PFSK-1 (cell line): ENCODE results near the gene CTAGE1.

Experiments used
- FOXP2 ChIP-seq: optimal IDR thresholded peaks from 2 replicates; pipeline ENCODE3; 2011; ENCODE audit warnings: borderline replicate concordance, control low read depth, inconsistent platforms; ENCODE audit not compliant: insufficient read depth; ENCODE audit errors: extremely low read length, extremely low read depth
- POLR2AphosphoS5 ChIP-seq: IDR thresholded peaks from 2 replicates; pipeline ENCODE4 v1.6.1; 2012; ENCODE audit warnings: low read depth, mild to moderate bottlenecking, control low read depth, low read length, moderate library complexity
- SIN3A ChIP-seq: IDR thresholded peaks from 2 replicates; pipeline ENCODE4 v1.6.1; 2012; ENCODE audit warnings: mild to moderate bottlenecking, low read length, moderate library complexity, borderline replicate concordance; ENCODE audit not compliant: insufficient read depth
- TAF1 ChIP-seq: IDR thresholded peaks from 2 replicates; pipeline ENCODE4 v1.6.1; 2012; ENCODE audit warnings: low read length, control low read depth, borderline replicate concordance; ENCODE audit not compliant: insufficient read depth
- TF ChIP-seq, protein P1 (sequence below), 2 experiments: IDR thresholded peaks; 2 replicates each; pipeline versions ENCODE4 v1.6.1 to v1.8.0; 2011 to 2012; ENCODE audit warnings: low read depth in 2 of 2, low read length in 2 of 2, control low read depth in 1 of 2, inconsistent platforms in 1 of 2, mild to moderate bottlenecking in 1 of 2, moderate library complexity in 1 of 2; ENCODE audit not compliant: insufficient read depth in 1 of 2

Gene CTAGE1

GRCh38 chr18:22405142-22405541 lies 12.6 kb downstream of the CTAGE1 start:
- TF ChIP-seq TAF1 (no peak), POLR2AphosphoS5 (no peak), FOXP2 (no peak), SIN3A (no peak)
- TF ChIP-seq, protein P1, sequence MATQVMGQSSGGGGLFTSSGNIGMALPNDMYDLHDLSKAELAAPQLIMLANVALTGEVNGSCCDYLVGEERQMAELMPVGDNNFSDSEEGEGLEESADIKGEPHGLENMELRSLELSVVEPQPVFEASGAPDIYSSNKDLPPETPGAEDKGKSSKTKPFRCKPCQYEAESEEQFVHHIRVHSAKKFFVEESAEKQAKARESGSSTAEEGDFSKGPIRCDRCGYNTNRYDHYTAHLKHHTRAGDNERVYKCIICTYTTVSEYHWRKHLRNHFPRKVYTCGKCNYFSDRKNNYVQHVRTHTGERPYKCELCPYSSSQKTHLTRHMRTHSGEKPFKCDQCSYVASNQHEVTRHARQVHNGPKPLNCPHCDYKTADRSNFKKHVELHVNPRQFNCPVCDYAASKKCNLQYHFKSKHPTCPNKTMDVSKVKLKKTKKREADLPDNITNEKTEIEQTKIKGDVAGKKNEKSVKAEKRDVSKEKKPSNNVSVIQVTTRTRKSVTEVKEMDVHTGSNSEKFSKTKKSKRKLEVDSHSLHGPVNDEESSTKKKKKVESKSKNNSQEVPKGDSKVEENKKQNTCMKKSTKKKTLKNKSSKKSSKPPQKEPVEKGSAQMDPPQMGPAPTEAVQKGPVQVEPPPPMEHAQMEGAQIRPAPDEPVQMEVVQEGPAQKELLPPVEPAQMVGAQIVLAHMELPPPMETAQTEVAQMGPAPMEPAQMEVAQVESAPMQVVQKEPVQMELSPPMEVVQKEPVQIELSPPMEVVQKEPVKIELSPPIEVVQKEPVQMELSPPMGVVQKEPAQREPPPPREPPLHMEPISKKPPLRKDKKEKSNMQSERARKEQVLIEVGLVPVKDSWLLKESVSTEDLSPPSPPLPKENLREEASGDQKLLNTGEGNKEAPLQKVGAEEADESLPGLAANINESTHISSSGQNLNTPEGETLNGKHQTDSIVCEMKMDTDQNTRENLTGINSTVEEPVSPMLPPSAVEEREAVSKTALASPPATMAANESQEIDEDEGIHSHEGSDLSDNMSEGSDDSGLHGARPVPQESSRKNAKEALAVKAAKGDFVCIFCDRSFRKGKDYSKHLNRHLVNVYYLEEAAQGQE (IDR thresholded peaks at IDR 0.05; ENCODE audit: insufficient read depth in 1 of 2, low read depth in 2 of 2, low read length in 2 of 2): no peak

DNA sequence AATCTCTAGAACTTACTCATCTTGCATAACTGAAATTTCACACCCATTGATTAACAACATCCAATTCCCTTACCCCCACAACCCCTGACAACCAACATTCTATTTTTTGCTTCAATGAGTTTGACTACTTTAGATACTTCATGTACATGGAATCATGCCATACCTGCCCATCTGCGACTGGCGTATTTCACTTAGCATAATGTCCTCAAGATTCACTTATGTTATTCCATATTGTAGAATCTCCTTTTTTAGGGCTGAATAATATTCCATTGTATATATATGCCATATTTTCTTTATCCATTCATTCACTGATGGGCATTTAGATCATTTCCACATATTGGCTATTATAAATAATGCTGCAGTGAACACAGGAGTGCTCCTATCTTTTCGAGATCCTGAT lies 13.8 kb downstream of the CTAGE1 start:
- no peak for TF ChIP-seq TAF1
- no peak for TF ChIP-seq POLR2AphosphoS5
- no peak for TF ChIP-seq FOXP2
- TF ChIP-seq SIN3A: no peak
- TF ChIP-seq, protein P1 (IDR thresholded peaks at IDR 0.05; ENCODE audit: insufficient read depth in 1 of 2, low read depth in 2 of 2, low read length in 2 of 2): no peak

GRCh38 chr18:22399949-22400348 lies 17.8 kb downstream of the CTAGE1 start:
- TF ChIP-seq POLR2AphosphoS5 (no peak), FOXP2 (no peak), TAF1 (no peak), SIN3A (no peak)
- TF ChIP-seq, protein P1 (IDR thresholded peaks at IDR 0.05; ENCODE audit: insufficient read depth in 1 of 2, low read depth in 2 of 2, low read length in 2 of 2): no peak

DNA sequence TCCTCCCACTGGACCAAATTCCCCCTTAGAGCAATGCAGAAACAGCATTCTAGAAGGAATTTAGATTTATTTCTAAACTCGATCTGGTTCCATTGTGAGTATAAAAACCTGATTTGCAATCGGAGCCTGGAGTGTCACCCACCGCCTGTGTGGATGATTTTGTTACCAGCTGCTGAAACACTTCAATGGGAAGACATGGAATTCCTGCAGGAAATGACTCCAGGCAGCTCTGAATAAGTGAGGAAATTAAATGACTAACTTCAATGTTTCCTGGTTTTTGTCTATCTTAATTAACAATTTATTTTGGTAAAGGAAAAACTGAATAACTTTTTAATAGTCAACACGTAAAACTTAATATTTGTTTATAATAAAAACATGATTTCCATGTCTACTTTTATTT lies 19.3 kb downstream of the CTAGE1 start:
- TF ChIP-seq SIN3A: no peak
- TF ChIP-seq, protein P1 (IDR thresholded peaks at IDR 0.05; ENCODE audit: insufficient read depth in 1 of 2, low read depth in 2 of 2, low read length in 2 of 2): no peak
- no peak for TF ChIP-seq POLR2AphosphoS5
- no peak for TF ChIP-seq TAF1
- TF ChIP-seq FOXP2: no peak

DNA sequence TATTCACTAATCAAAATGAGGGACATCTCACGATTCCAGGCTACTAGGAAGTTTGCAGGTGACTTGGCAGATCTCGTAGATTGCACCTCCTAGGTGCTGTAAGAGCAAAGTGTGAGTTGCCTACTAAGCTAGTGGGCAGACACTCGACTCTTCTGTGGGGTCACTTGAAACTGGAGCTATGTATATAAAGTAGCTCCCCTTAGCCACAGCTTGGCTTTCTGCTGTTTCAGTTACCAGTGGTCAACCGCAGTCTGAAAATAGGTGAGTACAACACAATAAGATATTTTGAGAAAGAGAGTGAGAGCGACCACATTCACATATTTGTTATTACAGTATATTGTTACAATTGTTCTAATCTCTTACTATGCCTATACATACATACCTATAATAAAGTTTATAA lies 23.3 kb downstream of the CTAGE1 start:
- TF ChIP-seq SIN3A (no peak), TAF1 (no peak), POLR2AphosphoS5 (no peak), FOXP2 (no peak)
- TF ChIP-seq, protein P1 (IDR thresholded peaks at IDR 0.05; ENCODE audit: insufficient read depth in 1 of 2, low read depth in 2 of 2, low read length in 2 of 2): no peak
